DMS114 treated with DMSO at 0.1 percent for 48 hours (cell line): ENCODE data around the gene COX4I2.

Experiments
- DNase-seq: peaks from one replicate; lab custom pipeline; 2025; ENCODE audit not compliant: unreplicated experiment; lab: John Stamatoyannopoulos, UW

COX4I2 gene

DNA sequence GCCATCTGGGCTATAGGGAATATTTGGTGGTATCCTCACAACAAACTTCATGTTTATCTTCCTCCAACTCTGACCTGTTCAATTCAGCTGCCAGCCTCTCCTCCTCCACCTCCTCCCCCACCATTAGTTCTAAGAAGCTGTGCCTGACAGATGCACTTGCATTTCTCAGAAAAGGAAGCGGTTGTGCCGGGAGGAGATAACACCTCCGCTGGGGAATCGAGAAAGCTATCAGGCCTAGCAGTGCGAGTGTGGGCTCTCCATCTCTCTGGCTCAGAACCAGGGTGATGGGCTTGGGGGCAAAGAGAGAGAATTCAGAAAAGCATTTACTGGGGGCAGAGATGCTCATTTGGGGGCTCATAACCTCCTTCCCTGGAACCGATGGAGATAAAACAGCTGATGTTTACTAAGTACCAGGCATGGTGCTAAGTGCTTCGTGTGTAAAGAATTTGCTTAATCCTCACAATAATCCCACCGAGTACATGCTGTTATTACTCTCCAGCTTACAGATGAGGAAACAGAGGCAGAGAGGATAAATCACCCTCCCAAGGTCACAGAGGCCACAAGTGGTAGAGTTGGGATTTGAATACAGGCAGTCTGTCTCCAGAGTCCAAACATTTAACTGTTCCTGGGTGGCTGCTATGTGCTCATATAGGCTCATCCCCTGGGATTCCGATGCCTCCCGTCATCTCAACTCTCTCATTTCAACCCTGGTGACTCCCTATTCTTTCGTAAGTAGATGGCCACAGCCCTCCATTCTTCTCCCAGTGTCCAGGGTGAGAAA is 38.3 kb downstream of the COX4I2 start:
- no peak for DNase-seq

DNA sequence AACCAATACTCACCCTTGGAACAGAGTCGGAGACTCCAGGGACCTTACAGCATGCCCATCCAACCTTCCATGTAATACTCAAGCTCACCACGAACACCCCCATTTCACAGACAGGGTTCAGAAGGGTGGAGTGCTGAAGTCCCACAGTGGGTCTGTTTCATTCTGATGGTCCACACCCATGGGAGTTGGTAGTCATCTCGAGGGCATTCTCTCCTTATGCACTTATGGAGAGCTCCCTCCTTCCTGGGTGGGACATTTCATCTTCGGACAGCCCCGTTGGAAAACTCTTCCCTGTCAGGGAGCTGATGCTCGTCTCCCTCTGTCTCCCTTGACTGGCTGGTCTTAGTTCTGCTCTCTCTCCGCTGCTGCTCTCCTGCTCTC is 38.9 kb downstream of the COX4I2 start:
- DNase-seq = no peak

DNA sequence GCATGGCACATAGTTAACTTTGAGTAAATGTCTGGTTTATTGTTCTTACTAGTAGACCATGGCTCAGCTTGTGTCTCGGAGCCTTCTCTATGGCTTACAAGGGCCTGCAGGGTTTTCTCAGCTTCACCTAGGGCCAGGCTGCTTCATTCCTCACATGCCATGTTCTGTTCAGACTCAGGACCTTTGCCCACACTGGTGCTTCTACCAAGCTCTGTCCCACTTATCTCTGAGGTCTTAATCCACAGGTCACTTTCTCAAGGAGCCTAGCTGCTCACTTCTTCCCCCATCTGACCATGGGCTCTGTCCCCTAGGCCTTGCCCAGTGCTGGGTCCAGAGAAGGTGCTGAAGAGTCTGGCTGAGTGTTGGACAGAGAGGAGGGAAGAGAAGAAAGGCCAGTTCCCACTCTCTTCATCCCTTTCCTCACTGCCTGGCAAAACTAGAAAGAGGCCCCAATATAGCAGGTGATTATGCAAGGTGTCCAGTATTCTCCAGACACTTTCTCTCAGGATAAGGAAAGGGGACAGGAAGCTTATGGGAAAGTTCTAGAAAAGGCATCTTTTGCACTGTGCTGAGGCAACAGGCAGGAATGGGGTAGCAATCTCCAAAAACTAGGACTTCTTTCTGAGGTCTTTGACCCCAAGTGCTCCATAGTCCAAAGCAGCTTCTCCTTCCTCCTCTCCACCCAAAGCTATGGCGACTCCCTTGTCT is 40.0 kb downstream of the COX4I2 start:
- DNase-seq = no peak

DNA sequence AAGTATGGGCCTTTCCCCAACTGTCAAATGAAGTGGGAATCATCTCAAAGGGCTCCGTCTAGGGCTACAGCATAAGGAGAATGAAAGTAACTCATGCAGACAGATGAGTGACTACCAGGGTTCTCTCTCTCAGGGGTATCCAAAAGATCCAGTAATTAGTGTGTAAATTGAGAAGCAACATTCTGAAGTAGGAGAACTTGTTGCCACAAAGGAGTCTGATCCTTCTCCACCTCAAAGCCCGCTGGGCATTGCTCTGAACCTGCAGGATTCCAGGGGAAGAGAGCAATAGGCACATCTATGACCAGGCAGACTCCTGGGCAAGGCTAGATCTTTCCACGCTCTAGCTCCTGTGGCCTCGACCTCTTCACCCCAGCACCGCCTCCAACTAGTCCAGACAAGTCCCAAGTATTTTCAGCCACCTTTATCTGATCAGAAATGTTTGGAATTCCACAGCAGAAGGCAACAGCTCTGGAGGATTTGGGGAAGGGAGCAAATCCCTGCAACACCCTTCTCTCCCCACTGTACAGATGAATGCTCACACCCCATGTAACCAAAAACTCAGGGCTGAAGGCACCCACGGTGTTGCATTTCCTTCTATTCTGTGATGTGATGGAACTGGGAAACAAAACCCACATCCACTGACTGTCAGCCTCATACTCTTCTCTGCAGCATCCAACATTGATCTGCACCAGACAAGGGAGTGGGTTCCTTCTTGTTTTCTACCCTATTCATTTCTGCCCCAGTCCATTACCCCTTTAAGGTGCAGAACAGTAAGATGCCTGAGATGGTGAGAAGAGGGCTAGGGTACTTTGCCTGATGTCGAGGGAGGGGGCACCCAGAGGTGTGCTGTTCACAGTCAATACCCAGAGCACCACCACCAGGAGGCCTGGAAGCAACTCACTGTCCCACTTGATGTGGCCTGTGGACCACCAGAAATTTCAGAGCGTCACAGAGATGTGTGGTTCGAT is 41.0 kb downstream of the COX4I2 start:
- no peak for DNase-seq

DNA sequence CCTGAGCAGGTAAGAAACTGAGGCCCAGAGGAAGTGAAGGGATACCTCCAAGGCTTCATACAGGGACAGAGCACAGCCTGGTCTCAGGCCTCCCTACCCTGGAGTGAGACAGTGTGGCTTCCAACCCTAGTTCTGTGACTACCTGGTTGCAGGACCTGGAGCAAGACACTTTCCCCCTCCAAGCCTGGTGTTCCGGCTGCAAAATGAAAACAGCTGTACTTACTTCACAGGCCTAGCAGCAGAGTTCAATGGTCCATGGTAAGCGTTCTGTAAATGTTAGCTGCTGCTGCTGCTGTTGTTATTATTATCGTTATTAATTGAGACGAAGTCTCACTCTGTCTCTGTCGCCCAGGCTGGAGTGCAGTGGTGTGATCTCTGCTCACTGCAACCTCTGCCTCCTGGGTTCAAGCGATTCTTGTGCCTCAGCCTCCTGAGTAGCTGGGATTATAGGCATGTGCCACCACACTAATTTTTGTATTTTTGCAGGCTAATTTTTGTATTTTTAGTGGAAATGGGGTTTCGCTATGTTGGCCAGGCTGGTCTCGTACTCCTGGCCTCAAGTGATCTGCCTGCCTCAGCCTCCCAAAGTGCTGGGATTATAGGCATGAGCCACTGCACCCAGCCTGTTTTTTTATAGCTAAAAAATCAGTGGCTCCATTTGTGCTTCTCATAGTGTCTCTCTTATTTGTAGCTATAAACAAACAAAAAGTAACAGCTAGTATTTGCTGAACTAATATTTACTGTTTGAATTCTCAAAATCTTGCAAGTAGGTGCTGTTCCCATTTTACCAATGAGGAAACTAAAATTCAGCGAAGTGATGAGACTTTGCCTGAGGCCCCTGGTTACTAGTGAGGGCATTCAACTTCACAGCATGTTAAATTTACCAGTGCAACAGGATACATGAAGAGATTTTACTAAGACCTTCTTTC is 41.9 kb downstream of the COX4I2 start:
- DNase-seq = no peak

DNA sequence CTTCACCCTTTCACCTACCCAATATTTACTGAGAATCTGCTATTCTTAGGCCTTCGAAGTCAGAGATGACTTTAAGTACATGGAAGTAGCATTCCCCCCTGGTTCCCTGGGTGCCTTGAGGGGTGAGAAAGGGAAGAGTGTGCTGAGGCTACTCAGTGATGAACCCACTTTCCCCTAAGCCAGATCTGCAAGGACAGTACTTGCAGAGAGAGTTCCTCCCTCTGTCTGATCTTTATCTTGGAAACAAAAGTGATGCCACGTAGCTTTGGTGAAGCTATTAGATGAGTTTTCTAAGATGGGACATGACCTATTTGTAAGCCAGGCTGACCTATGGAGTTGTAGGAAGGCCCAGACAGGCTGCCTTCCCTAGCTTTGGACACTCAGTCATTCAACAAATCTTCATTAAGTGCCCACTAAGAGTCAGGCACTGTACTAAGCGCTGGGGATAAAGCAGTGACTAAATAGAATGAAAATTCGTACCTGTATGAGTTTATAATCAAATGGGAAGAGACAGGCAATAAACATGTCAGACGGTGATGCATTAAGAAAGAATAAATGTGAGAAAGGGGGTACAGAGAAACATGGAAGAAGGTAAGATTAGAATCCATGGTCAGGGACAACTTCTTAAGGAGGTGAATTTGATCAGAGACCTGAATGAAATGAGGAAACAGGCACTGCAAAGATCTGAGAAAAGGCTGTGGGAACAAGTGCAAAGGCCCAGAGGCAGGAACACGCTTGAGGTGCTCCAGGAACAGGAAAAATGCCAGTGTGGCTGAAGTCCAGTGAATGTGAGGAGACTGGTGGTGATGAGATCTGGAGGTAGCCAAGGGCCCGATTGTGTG is 42.8 kb downstream of the COX4I2 start:
- DNase-seq = no peak

DNA sequence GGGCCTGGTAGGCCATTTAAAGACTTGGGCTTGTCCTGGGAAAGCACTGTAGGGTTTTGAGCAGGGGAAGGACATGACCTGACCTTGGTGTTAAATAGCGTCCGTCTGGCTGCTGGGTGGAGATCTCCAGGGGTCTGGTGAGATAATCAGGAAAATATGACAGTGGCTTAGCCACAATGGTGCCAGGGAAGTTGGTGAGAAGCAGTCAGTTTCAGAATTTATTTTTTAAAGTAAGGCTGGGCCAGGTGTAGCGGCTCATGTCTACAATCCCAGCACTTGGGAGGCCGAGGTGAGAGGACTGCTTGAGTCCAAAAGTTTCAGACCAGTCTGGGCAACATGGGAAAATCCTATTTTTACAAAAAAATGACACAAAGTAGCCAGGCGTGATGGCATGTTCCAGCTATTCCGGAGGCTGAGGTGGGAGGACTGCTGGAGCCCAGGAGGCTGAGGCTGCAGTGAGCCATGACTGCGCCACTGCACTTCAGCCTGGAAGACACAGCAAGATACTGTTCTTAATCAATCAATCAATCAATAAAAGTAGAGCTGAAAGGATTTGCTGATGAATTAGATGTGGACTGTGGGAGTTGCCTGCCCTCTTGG is 43.5 kb downstream of the COX4I2 start:
- DNase-seq = no peak

DNA sequence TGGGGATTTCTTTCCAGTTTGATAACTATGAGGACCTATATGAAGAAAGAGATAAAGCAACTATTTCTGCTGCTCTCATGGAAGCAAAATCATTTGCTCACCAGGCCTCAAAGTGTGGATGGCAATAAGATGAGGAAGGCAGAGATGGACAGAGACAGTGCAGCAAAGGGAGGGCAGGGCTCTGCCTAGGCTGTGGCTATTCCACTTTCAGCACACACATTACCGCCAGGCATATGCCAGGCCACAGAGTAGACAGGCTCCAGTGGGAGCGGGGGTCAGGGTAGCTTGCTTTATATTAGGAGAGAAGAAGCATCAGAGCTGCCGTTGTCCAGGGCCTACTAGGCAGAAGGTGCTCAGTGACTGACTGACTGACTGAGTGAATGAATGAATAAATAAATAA is 44.1 kb downstream of the COX4I2 start:
- no peak for DNase-seq

DNA sequence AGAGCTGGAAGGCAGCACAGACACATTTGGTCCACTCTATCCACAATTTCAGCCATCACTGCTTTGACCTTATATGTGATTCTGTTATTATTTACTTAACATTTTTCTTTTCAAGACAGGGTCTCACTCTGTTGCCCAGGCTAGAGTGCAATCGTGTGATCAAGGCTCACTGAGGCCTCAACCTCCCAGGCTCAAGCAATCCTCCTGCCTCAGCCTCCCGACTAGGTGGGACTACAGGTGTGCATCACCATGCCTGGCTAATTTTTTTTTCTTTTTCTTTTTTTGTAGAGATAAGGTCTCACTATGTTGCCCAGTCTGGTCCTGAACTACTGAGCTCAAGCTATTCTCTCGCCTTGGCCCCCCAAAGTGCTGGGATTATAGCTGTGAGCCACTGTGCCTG is 44.6 kb downstream of the COX4I2 start:
- DNase-seq = no peak

DNA sequence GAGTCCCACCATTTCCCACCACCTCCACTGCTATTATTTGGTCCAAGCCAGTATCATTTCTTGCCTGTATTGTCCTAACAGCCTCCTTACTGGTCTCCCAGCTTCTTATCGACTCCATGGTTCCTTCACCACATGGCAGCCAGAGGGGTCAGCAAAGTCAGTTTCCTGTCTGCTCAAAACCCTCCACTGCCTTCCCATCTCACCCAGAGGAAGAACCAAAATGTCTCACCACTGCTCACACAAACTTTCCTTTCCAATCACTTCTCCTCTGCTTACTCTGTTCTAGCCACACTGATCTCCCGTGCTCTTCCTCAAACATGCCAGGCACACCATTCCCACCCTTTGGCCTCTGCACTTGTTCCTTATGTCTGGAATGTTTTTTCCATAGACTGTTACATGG is 45.2 kb downstream of the COX4I2 start:
- DNase-seq = no peak

DNA sequence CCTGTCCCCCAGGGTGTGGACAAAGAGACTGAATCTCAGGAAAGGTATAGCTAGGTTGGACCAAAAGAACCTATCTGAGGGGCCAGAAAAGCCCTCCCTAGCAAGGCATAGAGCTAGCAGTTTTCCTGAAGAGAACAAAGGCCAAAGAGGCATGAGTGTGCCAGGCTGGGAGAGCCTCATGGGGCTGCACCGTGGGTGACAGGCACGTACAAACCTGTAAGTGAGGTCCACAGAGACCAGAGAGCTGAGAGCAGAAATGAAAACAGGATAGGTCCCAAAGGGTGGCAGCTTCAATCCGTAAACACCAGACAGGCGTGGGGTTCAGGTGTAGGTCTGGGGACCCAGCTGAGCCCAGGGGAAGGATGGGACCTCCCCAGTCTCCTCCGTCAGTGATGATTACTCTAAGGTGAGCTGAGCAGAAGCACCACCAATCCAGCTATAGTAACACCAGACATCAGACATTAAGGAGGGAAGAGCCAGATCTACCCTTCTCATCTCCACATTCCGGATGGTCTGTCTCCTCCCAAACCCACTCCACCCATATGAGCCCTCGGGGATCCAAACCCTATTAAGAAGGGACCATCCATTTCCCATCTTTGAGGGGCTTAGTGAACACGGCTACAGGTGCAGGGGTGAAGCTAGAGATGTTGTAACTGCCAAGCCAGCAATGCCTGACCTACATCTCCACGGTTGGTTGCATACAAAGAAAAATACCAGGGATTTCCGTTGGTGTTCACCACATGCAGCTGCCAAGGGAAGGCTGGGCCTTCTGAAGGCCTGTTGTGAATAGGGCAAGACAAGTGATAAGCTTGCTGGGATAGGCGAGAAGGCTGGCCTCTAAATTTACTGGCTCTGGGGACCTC is 46.7 kb downstream of the COX4I2 start:
- DNase-seq = no peak

DNA sequence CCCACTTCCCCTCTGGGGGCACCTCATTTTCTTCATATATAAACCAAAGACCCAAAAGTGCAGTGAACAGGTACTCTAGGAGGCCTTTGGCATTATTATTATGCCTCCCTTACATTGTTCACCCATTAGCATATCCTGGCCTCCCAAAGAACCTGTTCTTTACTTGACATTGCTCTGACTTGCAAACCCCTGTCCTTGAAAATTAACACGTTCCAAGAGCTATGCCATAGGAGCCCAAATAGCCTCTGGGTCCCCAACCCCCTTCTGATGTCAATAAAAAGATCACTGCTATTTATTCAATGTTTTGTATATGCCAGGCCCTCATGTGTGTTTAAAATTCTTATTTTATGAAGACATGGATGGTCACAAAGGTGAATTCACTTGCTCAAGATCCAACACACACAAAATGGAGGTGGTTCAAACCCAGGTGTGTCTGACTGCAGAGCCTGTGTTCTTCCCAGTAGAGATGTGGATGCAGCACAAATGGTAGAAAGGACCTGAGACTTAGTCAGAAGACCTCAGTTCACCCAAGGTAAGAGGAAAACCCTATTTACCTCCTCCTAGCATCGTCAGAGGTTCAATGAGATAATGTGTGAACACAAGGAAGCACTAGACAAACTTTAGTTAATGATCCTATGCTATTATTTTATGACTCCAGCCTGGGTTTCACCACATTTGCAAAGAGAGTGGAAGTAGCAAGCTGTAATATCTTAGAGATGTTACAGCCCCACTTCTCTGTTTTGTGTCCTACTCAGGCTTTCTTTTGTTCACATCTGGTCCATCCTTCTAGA is 48.3 kb downstream of the COX4I2 start:
- no peak for DNase-seq

DNA sequence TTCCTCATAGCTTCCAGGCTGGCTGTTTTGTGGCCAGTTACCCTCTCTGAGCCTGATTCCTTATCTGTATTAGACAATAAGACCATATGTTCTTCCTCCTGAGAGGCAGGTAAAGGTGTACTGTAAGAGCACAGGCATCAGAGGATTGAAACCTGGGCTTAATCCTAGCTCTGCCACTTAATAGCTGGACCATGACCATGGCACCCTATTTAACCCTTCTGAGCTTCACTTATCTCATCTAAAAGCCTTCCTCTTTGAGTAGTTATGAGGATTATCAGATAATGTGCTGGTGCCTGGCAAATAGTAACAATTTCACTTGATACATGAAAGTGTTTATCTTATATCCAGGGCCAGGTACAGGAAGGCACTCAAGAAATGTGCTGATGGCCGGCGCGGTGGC is 50.1 kb downstream of the COX4I2 start:
- DNase-seq = no peak

DNA sequence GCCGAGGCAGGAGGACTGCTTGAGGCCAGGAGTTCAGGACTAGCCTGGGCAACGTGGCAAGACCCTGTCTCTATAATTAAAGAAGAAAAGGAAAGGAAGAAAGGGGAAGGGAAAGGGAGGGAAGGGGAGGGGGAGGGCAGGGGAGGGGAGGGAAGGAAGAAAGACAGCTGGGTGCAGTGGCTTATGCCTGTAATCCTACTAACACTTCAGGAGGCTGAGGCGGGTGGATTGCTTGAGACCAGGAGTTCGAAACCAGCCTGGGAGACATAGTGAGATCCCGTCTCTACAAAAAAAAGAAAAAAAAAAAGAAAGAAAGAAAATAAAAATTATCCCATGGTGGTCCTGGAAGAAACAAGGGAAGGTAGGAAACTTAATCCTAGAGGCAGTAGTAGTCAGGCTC is 51.4 kb downstream of the COX4I2 start:
- no peak for DNase-seq

DNA sequence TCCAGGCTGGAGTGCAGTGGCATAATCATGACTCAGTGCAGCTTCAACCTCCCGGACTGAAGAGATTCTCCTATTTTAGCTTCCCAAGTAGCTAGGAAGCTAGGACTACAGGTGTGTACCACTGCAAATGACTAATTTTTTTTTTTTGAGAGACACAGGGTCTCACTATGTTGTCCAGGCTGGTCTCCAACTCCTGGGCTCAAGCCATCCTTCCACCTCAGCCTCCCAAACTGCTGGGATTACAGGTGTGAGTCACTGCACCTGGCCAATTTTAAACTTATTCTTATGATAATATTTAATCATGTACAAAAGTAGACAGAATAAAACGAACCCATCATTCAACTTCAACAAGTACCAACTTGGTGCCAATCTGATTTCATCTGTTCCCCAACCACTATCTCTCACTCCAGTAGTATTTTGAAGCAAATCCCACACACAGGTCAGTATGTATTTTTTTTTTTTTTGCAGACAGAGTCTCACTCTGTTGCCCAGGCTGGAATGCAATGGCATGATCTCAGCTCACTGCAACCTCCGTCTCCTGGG is 52.5 kb downstream of the COX4I2 start:
- DNase-seq = no peak

DNA sequence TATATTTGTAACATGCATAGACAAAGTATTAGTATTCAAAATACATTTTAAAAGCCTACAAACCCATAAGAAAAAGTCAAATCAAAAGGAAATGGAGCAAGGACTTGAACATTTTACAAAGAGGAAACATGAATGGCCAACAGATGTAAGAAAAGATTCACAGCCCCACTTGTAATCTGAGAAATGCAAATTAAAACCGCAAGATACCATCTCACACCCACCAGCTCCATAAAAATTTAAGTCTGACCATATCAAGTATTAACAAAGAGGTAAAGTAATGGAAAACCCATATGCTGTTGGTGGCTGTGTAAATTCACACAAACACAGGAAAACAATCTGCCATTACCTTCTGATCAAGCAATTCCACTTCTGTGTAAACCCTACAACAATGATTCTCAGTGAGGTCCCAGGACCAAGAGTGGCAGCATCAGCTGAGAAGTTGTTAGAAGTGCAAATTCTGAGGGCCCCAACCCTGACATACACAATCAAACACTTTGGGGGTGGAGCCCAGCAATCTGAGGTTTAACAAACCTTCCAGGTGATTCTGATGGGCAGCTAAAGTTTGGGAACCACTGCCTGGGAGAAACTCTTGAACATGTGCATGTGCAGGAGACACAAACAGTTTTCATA is 54.0 kb downstream of the COX4I2 start:
- DNase-seq = no peak

DNA sequence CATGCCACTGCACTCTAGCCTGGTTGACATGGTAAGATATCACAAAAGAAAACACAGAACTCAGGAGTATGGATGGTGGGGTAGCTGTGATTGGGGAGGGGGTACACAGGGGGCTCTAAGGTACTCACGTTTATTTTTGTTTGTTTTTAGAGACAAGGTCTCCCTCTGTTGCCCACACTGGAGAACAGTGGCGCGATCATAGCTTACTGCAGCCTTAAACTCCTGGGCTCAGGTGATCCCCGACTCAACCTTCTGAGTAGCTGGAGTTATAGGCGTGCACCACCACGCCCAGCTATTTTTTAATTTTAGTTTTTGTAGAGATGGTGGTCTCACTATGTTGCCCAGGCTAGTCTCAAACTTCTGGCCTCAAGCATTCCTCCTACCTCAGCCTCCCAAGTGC is 55.7 kb downstream of the COX4I2 start:
- DNase-seq = no peak
